ENCODE results near the gene FAM81A.
"Not testable (repeated sequence)": the region's sequence is repeated elsewhere in the genome, so short reads cannot be mapped to it uniquely, and the experiment has no call there.

The FAM81A gene

DNA sequence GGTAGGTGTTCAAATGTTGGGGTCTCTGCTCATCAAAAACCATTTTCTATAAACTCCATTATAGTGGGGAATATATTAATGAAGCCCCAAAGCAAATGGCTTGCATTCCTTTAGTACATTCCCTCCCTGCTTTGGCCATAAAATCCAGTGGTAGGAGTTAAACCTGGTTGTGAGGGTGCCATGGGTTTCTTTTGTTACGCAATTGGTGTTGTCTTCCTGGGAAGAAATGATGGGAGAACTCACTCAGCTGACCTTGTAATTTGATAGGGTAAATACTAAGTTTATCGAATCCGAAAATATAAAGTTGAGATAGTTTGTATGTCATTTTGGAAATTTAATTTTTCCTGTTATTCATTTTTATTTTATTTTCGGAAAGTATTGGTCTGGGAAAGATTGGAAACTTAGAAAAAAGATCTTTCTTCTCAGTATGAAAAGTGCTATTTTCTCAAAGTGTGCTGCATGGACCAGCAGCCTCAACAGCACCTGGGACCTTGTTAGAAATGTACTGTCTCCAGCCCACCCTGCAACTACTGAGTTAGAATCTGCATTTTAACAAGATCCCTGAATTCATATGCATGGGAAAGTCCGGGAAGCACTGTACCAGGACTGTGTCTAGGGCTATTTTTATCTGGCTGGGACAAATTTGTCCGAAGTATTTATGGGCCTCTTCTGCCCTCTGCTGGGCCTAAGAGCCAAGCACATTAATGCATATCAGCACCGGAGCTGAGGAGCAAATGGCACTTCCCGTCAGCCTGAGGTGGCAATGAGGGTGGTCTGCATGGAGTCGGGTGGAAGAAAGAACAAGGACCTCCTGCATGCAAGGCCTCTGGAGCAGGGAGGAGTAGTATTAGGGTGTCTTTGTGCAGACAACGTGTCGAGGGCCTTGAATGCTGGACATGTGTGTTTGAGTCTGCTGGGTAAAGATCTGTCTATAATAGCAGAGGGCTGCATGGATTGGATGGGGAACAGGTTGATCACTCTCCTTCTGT, 54.7 kb downstream of the FAM81A start:
- peak; percentile 82 for DNase-seq

DNA sequence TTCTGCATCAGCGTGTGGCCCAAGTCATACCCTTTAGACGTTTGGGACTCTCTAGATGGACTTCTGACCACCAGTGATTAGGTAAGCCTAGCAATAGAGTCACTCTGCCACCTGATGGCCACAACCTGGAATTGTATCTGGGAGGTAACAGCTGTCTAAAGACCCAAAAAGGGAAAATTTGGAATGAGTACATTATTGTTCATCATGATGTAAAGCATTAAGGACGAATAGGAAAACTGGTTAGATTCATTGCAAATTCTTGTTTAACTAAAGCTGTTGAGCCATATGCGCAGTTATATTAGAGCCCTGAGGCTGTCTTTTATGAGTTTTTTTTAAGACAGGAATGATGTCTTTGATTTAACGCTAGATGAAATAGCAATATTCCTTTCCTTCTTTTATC, 63.6 kb downstream of the FAM81A start:
- DNase-seq = peak; percentile 71

DNA sequence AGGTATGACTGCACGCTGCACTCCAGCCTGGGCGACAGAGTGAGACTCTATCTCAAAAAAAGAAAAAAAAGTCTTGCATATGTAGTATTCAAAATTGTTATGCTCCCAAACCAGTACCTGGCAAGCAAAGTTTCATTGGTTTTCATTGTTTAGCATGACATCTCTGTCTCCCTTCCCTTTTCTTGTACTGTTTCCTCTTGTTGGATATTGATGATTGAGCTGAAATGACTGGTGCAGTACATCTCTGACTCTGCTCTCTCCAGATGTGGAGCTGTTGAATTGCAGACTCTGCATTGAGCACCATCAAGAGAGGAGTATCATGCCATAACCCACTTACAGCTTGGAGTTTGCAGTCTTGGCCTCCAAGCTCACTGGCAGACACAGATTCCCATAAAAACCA, 77.2 kb downstream of the FAM81A start:
- no peak for DNase-seq

DNA sequence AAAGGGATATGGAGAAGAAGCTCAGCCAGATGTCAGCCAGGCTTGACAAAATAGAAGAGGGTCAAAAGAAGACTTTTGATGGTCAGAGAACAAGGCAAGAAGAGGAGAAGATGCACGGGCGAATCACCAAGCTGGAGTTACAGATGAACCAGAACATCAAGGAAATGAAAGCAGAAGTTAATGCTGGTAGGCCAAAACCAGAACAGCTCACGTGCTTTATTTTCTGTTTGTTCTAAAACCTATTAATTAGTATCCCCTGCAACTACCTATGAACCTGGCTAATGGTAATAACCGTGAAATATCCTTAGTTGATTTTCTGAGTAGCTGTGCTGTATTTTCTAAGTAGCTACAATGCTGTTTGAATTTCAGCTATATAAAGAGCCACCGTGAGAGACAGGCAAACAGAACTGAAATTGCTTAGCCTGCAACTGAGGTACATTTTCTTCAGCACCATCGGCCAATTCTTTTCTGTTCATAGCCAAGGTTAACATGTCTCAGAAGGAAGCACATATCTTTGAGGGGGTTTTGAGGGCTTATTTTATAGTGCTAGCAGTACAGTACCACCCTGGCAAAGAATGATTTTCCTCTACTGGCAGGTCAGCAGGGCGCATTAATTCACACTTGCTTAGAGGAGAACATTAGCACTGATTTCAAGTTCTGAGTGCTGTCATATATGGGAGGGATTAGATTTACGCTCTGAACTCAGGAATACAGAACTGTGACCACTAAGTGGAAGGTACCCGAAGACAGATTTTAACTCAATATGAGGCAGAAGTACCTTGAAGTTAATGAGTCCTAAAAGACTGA, 78.9 kb downstream of the FAM81A start:
- no peak for DNase-seq

DNA sequence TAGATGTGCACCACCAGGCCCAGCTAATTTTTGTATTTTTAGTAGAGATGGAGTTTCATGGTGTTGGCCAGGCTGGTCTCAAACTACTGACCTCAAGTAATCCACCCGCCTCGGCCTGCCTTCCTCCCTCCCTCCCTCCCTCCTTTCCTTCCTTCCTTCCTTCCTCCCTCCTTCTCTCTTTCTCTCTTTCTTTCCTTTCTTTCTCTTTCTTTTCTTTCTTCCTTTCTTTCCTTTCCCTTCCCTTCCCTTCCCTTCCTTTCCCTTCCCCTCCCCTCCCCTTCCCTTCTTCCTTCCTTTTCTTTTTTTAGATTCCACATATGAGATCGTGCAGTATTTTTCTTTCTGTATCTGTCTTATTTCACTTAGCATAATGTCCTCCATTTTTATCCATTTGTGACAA, 81.3 kb downstream of the FAM81A start:
- DNase-seq = no peak

DNA sequence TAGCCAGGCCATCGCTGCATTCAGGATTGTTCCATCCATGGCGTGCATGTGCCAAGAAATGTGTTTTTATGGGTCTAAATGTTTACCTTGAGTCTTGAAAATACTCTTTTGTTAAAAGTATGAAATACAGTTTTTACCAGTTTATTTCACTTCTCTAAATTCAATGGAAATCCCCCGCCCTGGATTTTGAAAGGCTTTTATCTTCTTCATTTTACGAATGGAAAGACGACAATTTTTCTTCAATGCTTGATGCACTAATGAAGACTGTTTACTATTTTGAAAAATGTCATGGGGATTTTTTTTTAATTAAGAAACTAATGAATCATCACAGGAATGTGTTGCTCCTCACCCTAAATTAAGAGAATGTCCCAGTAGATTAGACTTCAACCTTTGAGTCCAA, 83.5 kb downstream of the FAM81A start:
- DNase-seq = no peak

DNA sequence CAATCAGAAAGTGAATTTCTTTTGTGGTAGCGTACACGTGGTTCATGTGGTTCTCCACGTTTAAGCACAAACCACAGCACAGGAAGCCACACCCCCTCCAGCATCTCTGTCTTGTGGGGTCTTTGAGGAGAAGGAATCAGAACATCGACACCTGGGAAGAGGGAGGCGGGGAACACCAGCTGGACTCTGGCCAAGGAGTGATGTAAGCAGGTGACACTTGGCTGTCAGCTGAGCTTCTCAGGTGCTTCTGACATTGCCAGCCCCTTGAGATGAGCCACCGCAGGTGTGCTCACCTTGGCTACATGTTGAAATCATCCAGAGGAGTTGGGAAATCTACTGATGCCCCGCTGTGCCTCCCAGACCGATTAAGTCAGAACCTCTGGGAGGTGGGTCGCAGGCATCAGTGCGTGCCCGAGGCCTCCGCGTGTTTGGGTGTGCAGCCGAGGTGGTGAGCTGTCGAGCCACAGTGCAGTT, 85.0 kb downstream of the FAM81A start:
- DNase-seq = no peak

GRCh38 chr15:59523702-59524101, 85.7 kb downstream of the FAM81A start:
- no peak for DNase-seq

GRCh38 chr15:59524331-59524731, 86.3 kb downstream of the FAM81A start:
- no peak for DNase-seq

DNA sequence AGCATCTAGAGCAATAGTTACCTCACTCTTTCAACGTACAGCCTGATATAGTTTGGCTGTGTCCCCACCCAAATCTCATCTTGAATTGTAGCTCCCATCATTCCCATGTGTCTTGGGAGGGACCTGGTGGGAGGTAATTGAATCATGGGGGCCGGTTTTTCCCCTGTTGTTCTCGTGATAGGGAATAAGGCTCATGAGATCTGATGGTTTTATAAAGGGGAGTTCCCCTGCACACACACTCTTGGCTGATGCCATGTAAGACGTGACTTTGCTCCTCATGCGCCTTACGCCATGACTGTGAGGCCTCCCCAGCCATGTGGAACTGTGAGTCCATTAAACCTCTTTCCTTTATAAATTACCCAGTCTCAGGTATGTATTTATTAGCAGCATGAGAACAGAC, 88.5 kb downstream of the FAM81A start:
- DNase-seq = not testable (repeated sequence)

DNA sequence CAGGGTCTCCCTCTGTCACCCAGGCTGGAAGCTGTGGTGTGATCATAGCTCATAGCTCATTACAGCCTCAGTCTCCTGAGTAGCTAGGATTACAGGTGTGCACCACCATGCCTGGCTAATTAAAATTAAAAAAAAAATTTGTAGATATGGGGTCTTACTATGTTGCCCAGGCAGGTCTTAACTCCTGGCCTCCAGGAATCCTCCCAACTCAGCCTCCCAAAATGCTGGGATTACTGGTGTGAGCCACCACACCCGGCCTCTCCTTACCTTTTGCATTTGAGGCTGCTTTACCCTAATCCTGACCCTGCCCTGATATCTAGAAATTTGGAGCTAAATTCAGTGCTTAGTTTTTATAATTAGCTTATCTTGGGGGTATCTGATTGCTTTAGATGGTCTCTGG, 90.4 kb downstream of the FAM81A start:
- no peak for DNase-seq

DNA sequence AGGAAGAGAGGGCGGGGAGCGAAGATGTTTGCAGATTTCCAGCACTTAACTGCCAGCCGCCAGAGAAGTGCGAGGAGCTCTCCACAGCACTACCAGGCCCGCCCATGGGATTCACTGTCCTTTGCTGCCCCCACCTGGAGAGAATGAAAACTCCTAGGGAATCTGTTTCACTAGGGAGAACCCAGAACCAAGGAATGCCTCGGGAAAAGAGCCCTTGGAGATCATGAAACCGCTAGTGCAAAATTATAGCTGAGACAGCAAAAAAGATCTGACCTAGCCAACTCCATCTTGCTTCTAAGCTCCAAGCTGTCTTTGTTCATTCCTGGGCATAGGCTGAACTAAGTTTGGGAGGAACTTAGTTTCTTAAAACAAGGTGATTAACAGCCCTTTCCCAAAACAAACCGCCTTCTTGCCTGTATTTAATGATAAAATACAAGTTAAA, 91.0 kb downstream of the FAM81A start:
- DNase-seq = peak; percentile 94

- DNase-seq = no peak
Observed at GRCh38 chr15:59531066-59531675, 93.2 kb downstream of the FAM81A start.

DNA sequence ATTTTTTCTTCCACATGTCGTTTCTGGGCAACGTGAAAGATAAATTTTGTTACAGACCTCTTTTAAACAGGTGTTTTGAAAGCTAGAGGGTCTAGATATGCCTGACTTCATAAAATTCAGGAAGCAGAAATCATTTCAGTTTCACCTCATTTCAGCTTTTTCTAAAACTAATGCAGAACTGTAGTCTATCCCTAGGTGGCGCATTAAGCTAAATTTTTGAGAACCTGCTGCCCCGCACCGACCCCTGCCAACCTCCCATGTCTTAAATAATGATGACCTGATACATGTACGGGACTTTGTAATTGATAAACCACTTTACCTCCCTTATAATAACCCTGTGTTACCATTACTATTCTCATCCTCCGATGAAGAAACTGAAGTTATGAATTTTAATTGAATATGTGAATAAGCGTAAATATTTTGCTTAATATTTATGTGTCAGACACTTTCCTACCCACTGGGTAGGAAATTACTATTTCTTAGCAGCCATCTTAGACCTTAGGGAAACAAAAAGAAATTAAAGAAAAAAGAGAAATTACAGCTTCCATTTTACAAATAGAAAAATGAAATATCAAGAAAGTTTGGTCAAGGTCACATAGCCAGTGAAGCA, 94.9 kb downstream of the FAM81A start:
- DNase-seq = peak; percentile 63

DNA sequence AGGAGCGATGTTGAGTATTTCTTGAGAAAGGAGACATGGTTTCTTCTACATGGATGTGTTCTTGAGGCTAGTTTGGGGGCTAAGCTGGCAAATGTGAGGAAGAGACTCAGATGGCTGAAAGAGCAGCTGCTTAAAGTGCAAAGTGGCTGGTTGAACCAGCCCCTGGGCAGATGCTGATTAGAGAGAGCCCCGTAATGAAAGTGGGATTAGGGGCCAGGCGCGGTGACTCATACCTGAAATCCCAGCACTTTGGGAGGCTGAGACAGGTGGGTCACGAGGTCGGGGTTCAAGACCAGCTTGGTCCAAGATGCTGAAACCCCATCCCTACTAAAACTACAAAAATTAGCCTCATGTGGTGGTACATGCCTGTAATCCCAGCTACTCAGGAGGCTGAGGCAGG, 98.6 kb downstream of the FAM81A start:
- DNase-seq = peak; percentile 42

DNA sequence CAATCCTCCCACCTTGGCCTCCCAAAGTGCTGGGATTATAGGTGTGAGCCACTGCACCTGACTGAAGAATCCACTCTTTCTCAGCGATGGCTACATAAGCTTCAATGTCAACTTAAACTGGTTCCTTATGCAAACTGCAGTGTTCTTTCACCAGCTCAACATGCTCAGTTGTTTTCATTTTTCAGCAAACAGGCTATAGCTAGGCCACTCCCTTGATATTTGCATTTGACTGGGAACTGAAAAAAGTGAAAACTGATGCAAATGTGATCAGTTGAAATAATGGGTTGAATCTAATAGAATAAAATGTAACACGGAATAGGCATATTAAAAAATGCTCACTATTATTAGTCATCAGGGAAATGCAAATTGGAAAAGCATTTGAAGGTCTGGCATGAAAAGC, 99.4 kb downstream of the FAM81A start:
- no peak for DNase-seq

GRCh38 chr15:59538494-59538893, 100.5 kb downstream of the FAM81A start:
- DNase-seq = no peak

DNA sequence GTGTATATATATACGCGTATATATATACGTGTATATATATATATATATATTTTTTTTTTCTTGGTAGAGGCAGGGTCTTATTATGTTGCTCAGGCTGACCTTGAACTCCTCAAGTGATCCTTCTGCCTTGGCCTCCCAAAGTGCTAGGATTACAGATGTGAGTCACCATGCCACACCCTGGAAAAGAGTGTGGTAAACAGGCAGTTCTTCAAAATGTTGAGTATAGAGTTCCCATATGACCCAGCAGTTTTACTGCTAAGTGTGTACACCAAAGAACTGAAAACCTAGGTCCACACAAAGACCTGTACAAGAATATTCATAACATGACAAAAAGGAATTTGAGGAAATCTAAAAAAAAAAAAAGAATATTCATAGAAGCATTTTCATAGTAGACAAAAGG, 101.8 kb downstream of the FAM81A start:
- no peak for DNase-seq

DNA sequence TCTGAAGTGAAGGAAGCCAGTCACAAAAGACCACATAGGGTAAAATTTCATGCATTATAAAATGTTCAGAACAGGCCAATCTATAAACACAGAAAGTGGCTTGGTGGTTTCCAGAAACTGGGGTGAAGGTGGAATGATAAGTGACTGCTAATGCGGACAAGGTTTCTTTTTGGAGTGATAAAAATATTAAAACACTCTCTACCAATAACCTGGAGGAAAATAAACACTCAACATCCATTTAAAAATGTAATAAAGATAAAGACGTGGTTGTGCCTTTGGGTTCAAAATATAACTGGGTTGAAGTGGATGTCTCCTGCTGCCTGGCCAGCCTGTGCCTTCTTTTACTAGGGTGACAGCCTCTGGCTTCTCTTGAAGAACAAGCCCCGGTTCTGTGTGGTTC, 102.7 kb downstream of the FAM81A start:
- no peak for DNase-seq

- DNase-seq = no peak
Observed at GRCh38 chr15:59541750-59542149, 103.8 kb downstream of the FAM81A start.

- no peak for DNase-seq
Observed at GRCh38 chr15:59543721-59544547, 105.9 kb downstream of the FAM81A start.

GRCh38 chr15:59545573-59545972, 107.6 kb downstream of the FAM81A start:
- peak; percentile 78 for DNase-seq

Measured in NCI-H82 (cell line).